ENCODE data around the gene MYOZ1.
"Not testable (repeated sequence)": the region's sequence is repeated elsewhere in the genome, so short reads cannot be mapped to it uniquely, and the experiment has no call there.

The MYOZ1 gene

DNA sequence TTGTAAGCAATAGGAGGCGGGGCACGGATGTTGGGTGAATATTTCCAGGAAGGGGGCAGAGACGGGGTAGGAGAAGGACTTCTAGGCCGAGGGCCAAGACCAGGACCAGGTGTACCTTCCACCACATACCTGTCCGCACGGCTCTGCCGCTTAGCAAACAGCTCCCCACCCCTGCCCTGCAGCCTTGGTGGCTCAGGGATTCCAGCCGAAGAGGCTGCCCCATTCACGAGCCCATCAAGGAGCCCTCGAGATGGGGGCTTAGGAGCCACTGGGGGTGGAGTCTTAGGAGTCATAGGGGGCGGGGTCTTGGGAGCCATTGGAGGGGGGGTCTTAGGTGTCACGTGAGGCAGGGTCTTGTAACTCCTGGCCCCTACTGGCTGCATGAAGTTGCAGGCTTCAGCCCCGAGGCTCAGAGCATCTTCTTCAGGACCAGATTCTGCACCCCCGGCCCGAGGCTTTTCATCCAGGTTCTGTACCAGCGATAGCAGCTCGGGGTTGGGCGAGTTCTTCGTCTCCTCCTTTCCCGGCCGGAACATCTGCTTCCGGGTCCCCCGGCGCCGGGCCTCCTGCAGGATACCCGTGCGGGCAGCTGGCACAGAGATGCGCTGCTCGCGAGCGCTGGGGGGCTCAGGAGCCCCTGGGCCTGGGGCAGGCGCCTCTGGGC lies 6.1 kb upstream of the MYOZ1 start:
- DNase-seq = peak; percentile 30 to 65 (median 40)

DNA sequence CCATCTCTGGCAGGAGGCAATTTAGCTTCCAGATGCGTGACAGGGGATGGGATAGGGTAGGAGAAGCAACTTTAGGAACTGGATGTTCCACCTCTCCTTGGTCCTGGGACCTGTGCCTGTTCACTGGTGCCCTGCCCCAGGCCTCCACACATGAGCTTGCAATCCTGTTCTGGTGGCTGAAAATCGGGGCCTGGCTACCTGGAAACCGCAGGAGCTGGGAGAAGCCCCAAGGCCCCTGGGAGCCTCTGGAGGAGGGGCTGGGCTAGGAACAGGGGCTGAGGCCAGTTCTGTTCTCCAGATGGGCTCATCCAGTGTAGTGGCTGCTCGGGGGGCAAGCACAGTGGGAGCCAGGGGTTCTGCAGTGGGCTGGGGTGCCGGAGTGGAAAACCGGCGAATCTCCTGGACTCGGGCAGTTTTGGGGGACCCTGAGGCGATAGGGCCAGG lies 5.3 kb upstream of the MYOZ1 start:
- DNase-seq = no peak

- DNase-seq = peak; percentile 46 to 74 (median 66)
Observed at GRCh38 chr10:73645251-73645650, 4.0 kb upstream of the MYOZ1 start.

DNA sequence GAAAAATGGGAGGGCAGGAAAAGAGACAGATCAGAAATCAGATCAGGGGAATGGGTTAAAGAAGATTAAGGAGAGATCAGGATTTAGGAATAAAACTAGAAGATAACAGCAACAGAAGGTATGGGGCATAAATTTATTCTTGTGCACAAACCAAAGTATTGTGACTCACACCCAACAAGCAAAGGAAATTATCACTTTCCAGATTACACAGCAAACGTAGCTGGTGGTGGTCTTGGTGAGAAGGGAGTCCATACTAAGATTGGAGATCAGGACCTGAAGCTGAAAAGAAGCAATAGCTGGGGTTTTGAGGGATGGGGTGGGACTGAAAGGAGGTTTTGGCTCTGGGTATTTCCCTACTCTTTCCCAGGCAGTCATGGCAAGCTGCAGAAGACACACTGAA lies 3.5 kb upstream of the MYOZ1 start:
- no peak for DNase-seq

DNA sequence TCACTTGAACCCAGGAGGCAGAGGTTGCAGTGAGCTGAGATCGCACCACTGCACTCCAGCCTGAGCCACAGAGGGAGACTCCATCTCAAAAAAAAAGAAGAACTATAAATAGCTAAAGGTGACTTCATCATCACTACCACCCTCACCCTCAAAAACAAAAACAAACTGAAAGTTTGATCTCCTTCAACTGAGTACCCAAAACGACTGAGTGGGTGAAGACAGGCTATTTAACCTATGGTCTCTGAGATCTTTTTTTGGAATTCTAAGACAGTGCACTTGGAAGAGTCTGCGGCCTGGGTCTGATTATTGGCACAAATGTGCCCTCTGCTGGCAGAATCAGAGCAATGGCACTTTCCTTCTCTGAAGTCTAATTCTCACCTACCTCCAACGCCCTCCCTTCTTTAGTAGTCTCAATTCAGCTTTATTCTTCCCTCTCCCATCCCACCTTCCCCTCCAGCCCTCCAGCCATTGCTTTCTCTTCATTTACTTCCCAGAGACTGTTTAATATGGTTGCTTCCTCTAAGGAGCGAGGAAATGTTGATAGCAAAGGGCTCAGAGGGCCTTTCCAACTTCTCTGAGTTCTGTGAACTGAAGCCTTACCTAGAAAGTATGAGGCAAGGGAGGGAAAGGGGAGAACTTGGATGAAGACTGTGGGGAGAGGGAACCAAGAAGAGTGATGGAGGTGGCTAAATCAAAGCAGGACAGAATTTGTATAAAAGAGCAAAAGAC lies 2.9 kb upstream of the MYOZ1 start:
- peak; percentile 64 to 84 (median 76) for DNase-seq

DNA sequence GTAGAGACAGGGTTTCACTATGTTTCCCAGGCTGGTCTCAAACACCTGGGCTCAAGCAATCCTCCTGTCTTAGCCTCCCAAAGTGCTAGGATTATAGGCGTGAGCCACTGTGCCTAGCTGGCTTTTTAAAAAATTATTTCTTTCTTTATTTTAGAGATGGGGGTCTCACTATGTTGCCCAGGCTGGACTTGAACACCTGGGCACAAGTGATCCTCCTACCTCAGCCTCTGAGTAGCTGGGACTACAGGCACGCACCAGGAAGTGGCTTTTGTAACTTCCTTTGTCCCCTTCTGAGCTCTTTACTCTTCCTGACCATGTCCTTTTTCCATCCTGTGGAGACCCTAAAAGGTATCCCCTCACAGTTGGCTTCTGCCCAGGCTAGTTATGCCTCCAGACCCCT lies 2.1 kb upstream of the MYOZ1 start:
- no peak for DNase-seq

DNA sequence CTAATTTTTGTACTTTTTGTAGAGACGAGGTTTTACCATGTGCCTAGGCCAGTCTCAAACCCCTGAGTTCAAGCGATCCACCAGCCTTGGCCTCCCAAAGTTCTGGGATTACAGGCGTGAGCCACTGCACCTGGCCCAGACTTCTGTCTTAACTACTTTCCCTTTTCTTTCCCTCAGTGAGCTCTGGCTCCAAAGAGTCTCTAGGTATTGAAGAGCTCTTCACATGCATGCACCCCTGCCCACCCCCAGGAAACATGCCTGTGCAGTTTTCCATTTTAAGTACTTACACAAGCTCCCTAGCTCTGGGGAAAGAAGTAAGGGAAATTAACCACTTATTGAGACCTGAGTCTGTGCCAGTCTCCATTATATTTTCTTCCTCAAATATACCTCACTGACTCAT lies 2.0 kb downstream of the MYOZ1 start:
- no peak for DNase-seq

DNA sequence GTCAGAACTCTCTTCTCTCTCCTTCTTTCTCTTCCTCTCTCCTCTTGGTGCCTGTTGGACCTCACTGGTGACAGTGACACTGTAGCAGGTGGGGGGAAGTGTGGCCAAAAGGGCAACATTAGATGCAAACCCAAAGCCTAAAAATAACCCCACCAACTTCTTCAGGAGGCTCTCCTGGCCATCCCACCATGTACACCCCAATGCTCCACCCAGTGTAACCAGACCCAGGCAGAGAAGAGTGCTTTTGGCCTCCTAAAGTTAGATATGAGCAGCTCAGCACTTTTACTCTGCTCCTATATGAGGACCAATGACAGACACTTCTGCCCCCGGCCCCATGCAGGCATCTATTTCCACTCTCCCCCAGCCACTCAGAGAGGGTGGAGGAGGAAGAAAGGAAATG lies 5.5 kb downstream of the MYOZ1 start:
- DNase-seq = no peak

- DNase-seq = no peak
Observed at GRCh38 chr10:73634421-73634820, 6.9 kb downstream of the MYOZ1 start.

GRCh38 chr10:73629165-73629564 lies 12.1 kb downstream of the MYOZ1 start:
- DNase-seq = no peak

DNA sequence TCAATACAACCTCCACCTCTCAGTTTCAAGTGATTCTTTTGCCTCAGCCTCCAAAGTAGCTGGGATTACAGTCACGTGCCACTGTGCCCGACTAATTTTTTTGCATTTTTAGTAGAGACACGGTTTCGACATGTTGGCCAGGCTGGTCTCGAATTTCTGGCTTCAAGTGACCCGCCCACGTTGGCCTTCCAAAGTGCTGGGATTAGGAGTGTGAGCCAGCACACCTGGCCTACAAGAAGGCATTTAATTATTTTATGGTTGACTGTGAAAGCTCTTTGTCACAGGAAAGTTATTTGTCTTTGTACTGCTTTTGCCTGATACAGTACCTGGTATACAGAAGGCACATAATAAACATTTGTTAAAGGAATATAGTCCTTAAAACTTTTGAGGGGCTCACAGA lies 12.9 kb downstream of the MYOZ1 start:
- DNase-seq = no peak

- no peak for DNase-seq
Observed at GRCh38 chr10:73627300-73627699, 14.0 kb downstream of the MYOZ1 start.

- peak; percentile 97 to 99 (median 98) for DNase-seq
Observed at GRCh38 chr10:73625884-73626752, 15.2 kb downstream of the MYOZ1 start.

- DNase-seq = peak in 3 of 4 experiments; percentile 17 to 50 (median 31)
Observed at GRCh38 chr10:73625004-73625883, 16.0 kb downstream of the MYOZ1 start.

DNA sequence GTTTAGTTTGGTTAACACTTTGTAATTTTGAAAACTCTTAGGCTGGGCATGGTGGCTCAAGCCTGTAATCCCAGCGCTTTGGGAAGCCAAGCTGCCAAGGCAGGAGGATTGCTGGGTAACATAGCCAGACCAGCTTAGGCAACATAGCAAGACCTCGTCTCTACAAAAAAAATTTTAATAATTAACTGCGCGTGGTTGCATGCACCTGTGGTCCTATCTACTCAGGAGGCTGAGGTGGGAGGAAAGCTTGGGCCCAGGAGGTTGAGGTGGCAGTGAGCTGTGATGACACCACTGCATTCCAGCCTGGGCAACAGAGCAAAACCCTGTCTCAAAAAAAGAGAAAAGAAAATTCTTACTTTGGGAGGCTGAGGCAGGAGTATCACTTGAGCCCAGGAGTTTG lies 18.2 kb downstream of the MYOZ1 start:
- DNase-seq = no peak

DNA sequence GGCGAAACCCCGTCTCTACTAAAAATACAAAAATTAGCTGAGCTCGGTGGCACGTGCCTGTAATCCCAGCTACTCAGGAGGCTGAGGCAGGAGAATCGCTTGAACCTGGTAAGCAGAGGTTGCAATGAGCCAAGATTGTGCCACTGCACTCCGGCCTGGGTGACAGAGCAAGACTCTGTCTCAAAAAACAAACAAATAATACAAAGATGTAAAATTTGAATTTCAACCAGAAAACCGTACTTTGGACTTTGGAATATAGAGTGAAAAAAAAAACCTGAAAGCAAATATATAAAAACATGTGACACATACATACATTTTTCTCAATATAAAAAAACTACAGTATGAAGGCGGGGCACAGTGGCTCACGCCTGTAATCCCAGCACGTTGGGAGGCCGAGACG lies 20.3 kb downstream of the MYOZ1 start:
- not testable (repeated sequence) for DNase-seq

DNA sequence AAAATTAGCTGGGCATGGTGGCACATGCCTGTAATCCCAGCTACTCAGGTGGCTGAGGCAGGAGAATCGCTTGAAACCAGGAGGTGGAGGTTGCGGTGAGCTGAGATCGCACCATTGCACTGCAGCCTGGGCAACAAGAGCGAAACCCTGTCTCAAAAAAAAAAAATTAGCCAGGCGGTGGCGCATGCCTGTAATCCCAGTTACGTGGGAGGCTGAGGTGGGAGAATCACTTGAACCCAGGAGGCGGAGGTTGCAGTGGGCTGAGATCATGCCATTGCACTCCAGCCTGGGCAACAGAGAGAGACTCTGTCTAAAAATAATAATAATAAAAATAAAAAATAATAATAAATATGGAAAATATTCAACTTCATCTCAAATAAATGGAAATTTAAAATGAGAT lies 24.1 kb downstream of the MYOZ1 start:
- not testable (repeated sequence) for DNase-seq

DNA sequence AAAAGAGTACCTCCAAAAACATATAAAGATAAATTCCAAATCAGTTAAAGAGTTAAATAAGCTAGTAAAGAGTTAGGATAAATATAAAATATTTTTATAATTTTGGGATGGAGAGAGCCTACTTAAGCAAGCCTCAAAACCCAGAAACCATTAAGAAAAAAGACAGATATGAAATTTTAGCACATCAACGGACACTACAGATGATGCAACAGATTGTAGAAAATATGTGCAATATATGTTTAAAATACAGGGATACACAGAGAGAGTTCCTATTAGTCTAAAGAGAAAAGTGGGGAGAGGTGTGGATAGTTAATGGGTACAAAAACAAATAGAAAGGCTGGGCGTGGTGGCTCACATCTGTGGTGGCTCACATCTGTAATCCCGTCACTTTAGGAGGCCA lies 26.6 kb downstream of the MYOZ1 start:
- no peak for DNase-seq

GRCh38 chr10:73609116-73609515 lies 32.2 kb downstream of the MYOZ1 start:
- no peak for DNase-seq

DNA sequence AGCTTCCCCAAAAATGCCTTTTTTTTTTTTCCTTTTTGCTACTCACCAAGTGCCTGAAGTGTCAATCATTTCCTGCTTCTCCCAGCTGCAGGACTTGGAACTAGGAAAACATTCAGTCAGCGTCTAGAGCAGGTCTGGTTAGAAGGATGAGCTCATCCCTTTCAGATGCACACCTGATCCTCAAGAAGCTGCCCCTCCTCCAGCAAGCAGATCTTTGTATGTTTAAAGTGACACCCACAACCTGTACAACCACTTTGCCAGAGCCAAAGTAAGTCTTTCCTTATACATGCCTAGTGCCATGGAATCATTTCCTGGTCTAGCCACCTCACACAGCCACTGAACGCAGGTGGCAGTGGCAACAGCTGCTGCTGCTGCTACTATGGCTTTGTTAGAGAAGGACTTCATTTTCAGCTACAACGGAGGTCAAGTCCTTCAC lies 39.8 kb downstream of the MYOZ1 start:
- DNase-seq = no peak

DNA sequence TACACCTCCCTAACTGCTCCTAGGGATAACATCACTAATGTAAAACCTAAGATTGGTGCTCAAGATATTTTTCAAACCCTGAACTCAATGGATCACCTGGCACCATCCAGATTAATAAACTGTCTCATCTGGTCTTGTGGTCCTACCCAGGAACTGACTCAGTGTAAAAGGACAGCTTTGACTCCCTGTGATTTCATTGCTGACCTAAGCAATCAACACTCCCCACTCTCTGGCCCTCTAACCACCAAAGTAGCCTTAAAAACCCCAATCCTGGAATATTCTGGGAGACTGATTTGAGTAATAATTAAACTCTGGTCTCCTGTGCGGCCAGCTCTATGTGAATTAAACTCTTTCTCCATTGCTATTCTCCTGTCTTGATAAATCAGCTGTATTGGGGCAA lies 43.9 kb downstream of the MYOZ1 start:
- DNase-seq = no peak

DNA sequence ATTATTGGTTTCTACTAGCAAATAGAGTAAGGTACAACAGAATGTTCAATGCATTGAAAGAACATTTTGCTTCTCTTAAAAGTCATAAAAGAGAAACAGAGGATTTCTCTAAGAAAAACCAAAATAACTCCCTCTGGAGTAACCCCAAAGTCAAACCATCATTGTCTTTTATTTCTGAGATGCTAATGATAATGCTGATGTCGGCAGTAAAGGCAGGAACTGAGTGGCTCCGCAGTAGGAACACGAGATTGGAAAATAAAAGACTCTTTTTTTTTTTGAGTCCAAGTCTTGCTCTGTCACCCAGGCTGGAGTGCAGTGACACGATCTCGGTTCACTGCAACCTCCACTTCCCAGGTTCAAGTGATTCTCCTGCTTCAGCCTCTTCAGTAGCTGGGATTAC lies 47.5 kb downstream of the MYOZ1 start:
- no peak for DNase-seq

All from suppressor macrophage (primary cell).